Stimulated activated CD8-positive, alpha-beta memory T cell treated with anti-CD3 and anti-CD28 coated beads, Interleukin-7, amount 100 ng/mL, for 1 hour (primary cell): ENCODE measurements around the gene FSCN2.

Experiments used
- DNase-seq, 2 donors: peaks; one replicate each; pipeline ENCODE4 v3.0.0-alpha.2; 2020; ENCODE audit warnings: low read depth in 2 of 2

FSCN2 gene

DNA sequence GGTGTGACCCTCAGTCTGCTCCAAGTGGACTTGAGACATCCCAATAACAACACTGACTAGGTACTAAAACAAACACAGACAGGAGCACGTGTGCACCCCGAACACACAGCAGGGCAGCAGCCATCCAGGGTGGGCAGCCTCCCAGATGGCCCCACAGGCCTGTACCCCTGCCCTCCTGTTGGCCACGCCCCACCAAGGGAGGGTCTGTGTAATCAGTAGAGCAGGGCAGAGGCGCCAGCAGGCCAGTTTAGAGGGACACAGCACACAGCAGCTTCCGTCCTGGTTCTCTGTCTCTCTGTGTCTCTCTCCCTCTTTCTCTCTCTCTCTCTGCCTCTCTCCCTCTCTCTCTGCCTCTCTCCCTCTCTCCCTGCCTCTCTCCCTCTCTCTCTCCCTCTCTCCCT is 37.0 kb upstream of the FSCN2 start:
- no peak for DNase-seq

DNA sequence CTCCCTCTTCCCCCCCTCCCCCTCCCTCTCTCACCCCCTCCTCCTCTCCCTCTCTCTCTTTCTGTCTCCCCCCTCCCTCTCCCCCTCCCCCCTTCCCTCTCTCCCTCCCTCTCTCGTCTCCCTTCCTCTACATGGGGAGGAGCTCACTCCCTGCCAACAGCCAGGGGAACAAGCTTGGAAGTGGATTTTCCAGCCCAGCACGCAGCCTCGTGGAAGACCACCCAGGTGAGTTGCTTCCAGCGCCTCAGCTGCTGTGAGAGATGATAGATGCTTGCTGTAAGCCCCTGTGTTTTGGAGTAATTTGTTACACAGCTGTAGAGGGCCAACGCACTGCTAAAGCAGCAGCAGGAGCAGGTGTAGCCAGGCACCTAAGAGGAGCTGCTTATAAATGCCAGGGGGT is 36.4 kb upstream of the FSCN2 start:
- DNase-seq: no peak

DNA sequence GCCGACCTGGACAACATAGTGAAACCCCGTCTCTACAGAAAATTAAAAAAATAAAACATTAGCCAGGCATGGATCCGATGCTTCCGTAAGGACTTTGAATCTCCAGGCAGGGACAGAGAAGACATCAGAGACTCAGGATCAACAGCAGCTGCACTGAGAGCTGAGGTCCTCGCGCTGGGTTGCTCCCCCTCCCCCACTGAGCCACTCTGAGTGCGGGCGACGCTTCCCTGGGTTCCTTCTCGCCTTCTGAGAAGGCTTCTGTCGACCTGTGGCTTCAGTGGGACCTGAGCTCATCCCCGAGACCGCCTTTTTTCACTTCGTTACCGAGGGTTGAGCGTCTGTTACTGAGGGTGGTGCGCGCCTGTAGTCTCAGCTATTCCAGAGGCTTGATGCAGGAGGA is 36.0 kb upstream of the FSCN2 start:
- DNase-seq: no peak

DNA sequence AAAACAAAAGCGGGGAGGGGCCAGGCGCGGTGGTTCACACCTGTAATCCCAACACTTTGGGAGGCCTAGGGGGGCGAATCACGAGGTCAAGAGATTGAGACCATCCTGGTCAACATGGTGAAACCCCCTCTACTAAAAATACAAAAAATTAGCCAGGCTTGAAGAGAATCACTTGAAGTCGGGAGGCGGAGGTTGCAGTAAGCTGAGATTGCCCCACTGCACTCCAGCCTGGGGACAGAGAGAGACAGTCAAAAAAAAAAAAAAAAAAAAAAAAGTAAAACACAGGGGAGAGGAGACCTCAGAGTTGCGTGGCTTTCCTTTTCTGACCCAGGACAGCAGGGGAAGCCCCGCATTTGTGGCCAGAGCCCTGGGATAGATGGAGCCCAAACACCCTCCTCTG is 35.5 kb upstream of the FSCN2 start:
- no peak for DNase-seq

DNA sequence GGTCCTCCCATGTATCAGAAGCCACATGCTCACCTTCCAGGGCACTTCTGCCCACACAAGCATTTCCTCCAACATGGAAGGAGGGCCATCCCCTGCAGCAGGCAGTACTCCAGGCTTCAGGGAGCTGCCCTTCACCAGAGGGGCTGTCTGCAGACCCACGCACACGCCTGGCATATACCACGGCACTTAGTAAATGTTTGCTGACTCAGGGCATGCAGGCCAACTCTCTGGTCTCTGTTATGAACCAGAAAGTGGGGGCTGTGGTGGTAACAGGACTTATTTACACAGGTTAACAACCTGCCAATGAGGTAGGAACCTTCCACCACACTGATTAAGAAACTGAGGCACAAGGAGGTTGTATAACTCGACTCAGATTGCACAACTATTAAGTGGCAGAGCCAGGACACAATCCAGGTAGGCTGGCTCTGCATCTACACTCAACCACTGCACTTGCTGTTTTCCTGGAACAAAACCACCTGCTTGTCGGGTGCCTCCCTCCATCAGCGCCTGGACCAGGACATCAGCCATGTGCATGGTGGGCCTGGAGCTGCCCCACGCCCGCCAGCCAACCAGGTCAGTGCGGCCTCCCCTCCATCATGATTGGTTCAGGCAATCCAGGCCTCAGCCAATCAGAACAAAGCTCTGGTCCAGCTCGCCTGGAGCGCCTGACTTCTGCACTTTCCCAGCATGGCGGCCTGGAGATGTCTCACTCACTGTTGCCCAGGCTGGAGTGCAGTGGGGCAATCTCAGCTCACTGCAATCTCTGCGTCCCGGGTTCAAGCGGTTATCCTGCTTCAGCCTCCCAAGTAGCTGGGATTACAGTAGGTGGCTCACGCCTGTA is 34.8 kb upstream of the FSCN2 start:
- DNase-seq: no peak

DNA sequence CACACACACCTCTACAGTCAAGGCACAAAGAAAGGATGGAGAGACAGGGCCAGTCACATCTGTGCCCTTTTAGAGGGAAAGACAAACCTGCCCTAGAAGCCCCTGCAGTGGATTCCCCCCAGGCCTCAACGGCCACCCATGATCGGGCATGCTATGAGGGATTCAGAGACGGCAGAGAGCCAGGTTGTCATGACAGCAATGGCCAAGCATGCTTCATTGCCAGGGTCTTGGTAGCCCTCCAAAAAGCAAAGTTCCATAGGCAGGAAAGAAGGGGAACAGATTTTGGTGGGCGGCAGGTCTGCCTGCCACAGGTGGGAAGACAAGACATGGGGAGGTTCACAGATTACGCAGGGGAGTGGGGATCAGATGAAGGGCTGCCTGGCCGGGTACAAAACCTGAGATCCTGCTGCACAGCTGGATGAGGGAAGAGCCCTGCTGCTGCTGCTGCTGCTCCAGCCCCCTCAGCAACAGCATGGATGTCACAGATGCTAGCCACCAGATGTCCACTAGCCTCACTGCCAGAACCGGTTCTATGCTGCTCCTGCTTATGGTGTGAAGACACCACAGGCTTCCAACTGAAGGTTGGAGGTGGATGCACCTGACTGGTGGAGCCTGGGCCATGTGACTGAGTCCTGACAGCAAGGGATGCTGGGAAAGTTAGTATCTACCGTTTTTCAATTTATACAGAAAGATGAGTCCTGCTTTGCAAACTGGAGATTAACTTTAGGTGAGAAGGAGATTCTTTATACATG is 33.4 kb upstream of the FSCN2 start:
- no peak for DNase-seq

DNA sequence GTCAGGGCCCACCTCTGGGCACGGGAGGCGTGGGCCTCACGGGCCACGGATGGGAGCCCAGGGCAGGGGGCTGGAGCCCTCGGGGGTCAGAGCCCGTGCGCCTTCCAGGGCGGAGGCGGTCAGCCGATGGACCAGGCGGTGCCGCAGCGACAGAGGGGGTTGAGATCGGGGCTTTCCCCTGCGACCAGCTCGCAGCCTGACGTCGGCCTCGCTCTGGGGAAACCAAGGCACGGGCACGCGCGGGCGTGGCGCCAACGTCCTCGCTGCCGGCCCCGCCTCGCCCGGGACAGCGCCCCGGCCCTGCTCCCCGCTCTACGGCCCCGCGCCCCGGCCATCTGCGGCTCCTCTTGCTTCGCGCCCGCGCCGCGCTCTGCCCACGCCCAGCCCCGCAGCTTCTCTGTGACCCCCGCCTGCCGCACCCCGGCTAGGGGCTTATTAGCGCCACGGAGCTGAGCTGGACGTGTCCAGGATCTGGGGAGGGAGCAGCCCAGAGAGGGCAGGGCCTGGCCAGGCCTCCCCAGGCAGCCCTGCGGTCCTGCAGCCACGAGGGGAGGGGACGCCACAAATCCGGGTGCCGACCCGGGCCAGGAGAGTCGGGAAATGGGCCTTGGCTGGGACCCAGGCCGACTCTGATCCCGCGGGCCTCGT is 29.1 kb upstream of the FSCN2 start:
- no peak for DNase-seq

DNA sequence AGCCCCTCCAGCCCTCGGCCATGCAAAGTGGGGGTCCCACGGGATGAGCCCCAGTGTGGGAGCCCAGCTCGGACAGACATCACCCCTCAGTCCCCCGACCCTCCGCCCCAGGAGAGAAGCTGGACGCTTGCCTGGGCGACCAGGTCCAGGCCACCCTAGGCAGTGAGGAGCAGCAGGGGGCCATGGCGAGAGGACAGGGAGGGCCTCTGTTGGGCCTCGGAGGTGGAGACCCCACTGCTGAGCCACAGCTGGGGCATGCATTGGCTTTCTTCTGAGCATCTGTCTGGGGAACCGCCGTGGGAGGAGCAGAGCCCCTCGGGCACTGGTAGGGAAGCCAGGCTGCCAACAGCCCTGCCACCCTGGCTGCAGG is 28.6 kb upstream of the FSCN2 start:
- DNase-seq: no peak

DNA sequence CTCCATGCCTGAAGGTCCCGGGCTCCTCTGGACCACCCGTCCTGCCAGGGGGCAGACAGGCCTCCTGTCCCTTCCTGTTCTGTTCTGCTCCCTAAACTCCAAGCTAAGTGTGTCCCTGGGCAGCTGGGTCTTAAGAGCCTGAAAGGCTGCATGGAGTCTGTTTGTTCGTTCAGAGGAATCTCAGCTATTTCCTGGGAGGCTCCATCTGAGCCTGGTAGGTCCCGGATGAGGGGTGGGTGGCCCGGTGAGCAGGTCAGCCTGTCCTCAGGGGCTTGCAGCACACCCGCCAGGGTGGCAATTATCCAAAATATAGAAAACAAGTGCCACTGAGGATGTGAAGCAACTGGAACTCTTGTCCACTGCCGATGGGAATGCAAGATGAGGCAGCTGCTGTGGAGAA is 28.1 kb upstream of the FSCN2 start:
- DNase-seq: no peak

DNA sequence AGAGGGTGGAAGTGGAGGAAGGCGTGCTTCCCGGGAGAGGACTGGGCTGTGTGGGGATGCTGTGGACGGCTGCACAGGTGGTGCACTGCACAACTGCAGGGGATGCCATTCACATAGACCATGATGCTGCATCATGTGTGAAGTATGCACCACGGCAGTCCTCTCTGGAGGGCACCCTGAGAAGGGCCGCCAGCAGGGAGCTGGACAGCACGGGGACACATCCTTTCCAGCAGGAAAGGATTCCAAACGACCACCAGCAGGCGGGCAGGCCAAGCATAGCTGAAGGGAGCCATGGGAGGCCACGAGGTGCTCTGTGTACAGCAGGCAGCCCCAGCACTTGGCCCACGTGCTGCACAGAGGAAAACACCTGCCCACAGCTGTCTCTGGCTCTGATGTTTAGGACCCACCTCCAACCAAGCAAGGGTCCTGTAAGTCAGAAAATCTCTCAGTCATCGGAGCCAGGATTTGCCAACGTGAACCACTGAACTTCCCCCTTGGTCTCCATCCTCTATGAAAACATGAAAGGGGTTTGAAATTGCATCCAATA is 25.6 kb upstream of the FSCN2 start:
- no peak for DNase-seq

DNA sequence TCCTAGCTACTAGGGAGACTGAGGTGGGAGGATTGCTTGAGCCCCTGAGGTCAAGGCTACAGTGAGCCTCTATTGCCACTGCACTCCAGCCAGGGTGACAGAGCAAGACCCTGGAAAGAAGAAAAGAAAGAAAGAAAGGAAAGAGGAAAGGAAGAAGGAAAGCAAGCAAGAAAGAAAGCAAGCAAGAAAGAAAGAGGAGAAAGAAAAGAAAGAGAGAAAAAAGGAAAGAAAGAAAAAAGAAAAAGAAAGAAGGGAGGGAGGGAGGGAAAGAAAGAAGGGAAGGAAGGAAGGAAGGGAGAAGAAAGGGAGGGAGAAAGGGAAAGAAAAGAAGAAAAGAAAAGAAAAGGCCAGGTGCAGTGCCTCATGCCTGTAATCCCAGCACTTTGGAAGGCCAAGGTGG is 24.6 kb upstream of the FSCN2 start:
- DNase-seq: no peak

DNA sequence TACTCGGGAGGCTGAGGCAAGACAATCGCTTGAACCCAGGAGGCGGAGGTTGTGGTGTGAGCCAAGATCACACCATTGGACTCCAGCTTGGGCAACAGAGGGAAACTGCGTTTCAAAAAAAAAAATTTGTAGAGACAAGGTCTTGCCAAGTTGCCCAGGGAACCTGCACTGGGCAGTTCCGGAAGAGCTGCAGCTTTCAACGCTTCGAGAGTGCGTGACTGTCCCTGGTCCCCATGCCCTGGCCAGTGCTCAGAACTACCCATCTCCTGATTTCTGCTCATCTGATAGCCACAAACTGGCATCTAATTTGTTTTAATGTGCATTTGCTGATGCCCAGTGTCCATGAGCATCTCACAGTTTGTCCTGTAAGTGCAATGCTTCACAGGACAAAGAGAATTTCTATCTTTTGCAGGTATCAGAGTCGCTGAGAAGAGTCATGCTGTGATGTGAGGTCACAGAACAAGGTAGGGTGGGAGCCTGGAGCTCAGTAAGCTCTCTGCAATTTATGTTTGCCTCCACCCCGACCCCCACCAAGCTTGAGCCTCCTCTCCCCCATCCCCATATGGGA is 19.5 kb upstream of the FSCN2 start:
- no peak for DNase-seq

DNA sequence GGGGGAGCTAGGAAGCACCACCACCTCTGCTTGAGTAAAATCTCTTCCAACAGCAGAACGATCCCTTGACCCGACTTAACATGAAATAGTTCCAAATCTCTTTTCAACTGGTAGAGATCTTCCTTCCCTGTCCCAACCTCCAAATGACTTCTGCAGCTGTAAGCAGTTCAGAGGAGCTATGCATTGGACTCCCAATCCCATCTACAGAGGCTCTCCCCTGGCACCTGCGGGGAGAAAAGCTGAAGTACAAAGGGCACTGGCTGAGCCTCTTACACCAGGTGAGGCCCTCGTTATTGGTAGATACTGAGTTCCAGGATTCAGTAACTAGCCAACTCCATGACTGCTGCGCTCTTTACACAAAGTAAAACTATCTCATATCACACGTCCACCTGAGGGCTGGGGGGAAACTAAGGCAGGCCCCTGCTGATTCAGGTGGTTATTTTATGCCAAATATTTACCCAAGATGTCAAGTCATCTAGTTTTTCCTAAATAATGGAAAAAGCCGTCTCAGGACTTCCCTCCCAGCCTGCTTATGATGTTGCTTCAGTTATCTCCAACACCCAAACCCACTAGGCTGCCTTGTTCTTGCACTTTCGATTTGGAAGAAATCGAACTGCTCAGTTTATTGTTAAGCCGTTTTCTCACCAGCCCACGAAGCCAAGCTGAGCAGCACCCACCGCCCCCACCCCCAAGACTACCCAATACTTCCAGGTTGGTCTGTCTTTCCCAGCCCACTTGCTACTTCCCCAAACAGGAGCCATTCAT is 18.8 kb upstream of the FSCN2 start:
- DNase-seq: no peak

DNA sequence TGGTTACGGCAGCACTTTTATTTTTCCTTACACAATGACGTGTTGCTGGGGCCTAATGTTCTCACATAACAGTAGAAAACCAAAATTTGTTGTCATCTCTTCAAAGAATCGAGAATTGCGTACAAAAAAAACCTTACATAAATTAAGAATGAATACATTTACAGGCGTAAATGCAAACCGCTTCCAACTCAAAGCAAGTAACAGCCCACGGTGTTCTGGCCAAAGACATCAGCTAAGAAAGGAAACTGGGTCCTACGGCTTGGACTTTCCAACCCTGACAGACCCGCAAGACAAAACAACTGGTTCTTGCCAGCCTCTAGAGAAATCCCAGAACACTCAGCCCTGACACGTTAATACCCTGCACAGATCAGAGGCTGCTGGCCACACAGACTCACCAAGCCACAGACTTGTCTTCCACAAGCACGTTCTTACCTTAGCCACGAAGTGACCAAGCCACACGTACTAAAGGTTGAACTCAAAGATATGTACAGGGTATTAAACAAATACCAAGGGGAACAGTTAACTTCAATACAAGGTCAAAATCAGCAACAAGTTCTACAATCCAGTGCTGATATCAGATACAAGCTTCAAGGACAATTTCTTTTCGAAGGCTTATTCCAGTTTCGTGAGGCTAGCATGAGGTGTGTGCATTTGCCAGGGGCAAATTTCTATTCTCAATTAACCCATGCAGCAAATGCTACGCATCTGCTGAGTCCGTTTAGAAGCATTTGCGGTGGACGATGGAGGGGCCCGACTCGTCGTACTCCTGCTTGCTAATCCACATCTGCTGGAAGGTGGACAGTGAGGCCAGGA is 18.0 kb upstream of the FSCN2 start:
- no peak for DNase-seq

DNA sequence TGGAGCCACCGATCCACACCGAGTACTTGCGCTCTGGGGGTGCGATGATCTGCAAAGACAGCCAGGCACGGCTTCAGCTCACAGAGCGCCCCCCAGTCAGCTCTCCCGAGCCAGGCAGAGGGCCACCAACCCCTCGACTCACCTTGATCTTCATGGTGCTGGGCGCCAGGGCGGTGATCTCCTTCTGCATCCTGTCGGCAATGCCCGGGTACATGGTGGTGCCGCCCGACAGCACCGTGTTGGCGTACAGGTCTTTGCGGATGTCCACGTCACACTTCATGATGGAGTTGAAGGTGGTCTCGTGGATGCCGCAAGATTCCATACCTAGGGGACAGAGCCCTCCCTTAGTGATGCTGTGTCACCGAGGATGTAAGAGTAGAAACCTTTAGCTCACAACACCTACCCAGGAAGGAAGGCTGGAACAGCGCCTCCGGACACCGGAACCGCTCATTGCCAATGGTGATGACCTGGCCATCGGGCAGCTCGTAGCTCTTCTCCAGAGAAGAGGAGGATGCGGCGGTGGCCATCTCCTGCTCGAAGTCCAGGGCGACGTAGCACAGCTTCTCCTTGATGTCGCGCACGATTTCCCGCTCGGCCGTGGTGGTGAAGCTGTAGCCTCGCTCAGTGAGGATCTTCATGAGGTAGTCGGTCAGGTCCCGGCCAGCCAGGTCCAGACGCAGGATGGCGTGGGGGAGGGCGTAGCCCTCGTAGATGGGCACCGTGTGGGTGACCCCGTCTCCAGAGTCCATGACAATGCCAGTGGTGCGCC is 17.2 kb upstream of the FSCN2 start:
- DNase-seq: no peak

DNA sequence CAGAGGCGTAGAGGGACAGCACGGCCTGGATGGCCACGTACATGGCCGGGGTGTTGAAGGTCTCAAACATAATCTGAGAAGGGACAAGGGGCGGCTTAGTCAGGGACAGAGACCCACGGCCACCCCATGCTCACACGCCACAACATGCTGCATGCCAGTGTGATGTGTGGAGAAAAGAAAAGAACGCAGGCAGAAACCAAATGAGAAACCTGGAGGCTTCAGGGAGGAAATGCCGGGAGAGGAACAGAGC is 16.7 kb upstream of the FSCN2 start:
- DNase-seq: no peak

DNA sequence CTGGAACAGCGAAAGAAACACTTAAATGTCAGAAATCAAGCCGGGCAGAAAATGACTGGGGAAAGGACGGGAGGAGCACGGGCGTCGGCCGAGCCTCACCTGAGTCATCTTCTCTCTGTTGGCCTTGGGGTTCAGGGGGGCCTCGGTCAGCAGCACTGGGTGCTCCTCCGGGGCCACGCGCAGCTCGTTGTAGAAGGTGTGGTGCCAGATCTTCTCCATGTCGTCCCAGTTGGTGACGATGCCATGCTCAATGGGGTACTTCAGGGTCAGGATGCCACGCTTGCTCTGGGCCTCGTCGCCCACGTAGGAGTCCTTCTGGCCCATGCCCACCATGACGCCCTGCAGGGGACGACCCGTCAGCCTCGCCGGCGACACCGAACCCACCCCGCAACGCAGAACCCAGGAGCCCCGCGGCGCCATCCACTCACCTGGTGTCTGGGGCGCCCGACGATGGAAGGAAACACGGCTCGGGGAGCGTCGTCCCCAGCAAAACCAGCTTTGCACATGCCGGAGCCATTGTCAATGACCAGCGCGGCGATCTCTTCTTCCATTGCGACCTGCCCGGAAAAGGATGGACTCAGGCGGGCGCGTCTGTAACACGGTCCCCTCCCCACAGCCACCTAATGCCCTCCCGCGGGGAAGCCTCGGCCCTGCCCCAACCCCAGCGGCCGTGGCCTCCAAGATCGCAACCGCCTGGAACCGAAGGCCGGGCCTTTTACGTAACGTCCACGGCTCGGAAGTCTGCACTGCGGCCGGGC is 16.2 kb upstream of the FSCN2 start:
- no peak for DNase-seq

DNA sequence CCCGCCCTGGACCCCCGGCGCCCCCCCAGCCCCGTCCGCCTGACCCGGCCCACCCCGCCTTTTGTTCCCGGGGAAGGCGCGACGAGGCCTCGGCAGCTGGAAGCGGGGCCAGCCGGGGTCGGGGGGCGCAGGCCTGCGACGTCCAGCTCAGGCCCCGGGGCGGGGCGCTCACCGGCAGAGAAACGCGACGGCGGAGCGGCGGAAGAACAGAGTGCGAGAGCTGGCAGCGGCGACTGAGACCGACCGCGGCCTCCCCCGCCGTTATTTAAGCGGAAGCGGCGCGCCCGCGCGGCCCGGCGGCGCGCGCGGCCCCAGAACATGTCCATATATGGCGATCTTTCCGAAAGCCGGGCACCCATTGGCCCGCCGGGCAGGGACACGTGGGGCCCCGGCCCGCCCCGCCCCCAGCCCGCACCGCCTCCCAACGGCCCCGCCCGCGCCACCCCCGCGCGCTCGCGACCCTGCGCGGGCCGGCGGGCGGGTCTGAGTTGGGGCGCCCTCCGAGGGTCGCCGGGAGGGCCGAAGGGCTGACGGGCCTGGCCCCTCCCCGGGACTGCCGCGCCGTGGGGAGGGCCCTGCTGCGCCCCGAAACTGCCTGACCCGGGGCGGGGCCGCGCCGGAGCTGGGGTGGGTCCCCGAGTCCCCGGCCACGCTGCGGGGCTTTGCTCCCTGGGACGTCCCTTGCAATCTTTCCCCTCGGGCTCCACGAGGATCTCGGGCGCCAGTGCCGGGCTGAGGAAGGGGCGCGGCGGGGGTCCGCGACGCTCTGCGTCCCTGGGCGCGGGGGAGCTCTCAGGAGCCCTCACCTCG is 15.4 kb upstream of the FSCN2 start, which contains the start of gene ACTG1:
Gene ACTG1 (minus strand): TSS at position 238 of the 810 bp plus-strand sequence. CDS start 445 bp downstream, outside the sequence.
- DNase-seq: peak; percentile 81 to 87
